Activated T-cell treated with anti-CD3 and anti-CD28 coated beads, Interleukin-2, amount 50 U/mL, for 1 hour (primary cell): ENCODE results near the gene HSH2D.

Experiments
- DNase-seq: peaks from one replicate; pipeline ENCODE4 v3.0.0-alpha.2; 2020

The HSH2D gene

DNA sequence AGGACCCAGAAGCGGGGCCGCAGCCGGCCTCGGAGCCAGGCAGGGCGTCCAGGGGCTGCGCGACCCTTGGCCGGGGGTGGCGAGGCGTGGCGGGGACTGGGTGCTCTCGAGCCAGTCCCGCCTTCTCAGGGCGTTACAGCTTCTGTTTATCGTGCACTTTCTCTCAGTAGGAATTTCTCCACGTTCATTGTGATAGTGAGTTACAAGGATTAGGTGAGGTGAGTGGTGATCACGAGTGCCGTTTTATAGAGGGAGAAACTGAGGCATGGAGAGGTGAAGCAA is 54.8 kb downstream of the HSH2D start:
- DNase-seq: no peak

DNA sequence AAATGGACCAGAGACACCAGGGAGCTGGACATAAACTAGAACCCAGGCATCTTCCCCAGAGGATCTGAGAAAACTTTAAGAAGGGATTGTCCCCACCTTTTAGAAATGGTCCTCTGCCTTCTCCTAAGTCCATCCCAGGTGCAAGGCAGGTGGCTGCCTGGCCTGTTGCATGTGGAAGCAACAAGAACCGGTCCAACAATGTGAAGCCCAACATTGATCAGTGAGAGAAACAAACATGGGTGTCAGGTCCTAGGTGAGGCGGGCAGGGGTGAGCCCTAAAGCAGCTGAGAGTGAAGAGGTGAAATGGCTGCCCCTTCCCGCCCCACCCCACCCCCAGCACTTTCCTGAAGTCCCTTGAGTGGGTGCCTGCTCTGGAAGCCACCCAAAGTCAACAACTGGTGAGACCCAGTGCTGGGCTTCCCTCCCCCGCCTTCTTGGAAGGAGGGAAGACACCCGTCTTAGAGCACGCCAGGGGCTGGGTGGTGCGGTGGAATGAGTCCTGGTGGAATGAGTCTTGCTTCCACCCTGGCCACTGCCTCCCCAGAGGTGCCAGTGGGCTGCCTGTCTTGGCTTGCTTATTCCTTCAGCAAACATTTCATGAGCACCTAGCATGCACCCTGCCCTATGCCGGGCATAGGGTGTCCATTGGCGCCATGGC is 55.9 kb downstream of the HSH2D start:
- no peak for DNase-seq

- no peak for DNase-seq
These were observed 56.8 kb downstream of the HSH2D start for GRCh38 chr19:16200038-16201010.

GRCh38 chr19:16201011-16201391 is 57.5 kb downstream of the HSH2D start:
- no peak for DNase-seq

- no peak for DNase-seq
These were observed 59.1 kb downstream of the HSH2D start for GRCh38 chr19:16202320-16203255.

DNA sequence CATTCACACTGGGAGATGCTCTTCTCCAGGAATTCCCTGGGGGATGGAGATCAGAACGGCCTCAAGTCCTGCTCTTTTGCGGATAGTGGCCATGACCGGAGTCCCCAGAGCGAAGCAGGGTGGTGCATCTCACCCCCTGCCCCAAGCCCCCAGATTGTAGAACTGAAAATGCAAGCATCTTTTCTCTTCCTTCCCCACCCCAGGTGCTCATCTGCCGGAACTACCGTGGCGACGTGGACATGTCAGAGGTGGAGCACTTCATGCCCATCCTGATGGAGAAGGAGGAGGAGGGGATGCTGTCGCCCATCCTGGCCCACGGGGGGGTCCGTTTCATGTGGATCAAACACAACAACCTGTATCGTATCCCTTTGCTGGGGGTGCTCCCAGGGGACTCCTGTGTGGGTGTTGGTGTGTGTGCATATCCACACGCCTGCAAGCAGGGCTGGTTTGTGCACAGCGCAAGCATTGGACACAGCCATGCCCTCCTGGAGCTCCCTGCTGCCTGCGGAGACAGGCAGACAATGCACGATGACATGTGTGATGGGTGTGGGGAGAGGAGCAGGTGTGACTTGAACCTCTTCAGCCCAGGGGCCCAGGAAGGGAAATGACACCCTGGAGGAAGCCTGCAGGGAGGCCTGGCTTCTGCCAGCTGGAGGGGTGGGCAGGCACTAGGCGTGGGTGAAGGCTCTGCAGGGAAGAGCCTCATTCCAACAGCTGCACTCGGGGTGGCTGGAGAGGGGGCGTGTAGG is 59.9 kb downstream of the HSH2D start:
- DNase-seq: no peak

DNA sequence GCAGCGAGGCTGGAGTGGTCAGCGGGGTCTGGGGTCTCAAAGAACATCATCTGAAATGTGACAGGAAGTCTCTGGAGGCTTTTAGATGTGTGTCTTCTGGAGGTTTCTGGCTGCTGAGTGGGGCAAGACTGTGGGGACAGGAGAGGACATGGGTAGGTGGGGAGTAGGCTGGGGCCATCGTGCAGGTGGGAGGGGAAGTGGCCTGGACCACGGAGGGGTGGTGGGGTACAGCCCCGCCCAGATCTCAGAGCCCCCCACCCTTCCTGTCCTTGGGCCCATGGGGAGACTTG is 60.5 kb downstream of the HSH2D start:
- no peak for DNase-seq

- no peak for DNase-seq
These were observed 61.9 kb downstream of the HSH2D start for GRCh38 chr19:16205205-16206045.

DNA sequence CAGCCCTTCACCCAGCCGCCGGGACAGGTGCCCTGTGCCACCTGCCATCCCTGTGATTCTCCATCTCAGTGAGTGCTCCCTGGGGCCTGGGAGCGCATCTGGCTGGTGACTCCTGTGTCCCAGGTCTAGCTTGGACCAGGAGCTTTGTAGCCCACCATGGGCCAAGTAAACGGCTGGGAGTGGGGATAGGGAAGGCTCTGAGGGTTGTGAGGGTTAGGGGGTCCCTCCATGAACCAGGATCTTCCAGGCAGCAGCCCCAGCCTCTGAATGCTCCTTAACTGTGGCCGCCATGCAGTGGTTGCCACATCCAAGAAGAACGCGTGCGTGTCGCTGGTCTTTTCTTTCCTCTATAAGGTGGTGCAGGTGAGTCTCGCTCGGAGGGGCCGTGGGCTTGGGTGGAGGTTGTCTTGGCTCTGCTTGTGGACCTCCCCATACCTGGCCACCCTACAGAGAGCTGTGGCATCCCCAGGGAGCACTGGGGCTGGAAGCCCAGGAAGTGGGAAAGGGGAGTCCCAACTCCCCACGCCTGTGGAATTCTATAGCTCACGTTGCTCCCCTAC is 62.6 kb downstream of the HSH2D start:
- DNase-seq: no peak

- DNase-seq: no peak
These were observed 63.2 kb downstream of the HSH2D start for GRCh38 chr19:16206637-16207036.

GRCh38 chr19:16207063-16207462 is 63.6 kb downstream of the HSH2D start:
- no peak for DNase-seq

DNA sequence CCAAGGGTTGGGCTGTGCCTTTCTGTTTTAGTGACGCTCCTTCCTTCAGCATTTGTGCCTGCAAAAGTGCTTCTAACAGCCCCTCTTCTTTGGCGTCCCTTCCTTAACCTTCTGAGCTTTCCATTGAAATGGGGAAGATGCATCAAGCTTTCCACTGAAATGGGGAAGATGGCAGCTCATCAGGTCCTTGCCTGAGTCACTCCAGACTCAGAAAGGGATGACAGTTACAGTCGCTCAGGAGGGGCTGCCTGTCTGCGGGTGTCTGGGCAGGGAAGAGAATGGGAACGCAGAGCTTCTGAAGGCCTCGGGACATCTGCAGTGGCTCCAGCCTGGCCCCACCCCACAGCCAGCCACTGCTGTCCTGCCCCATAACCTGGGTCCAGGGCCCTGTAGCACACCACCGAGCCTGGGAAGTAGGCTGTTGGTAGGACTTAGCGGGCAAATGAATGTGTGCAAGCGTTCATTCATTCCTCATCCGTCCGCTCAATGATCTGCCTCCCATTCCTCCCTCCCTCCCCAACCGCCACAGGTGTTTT is 64.1 kb downstream of the HSH2D start:
- no peak for DNase-seq
